Measurements from ENCODE around the gene HNRNPLL.
A peak's percentile ranks its signal among the peaks of the same experiment; 100 is the strongest.

The HNRNPLL gene

GRCh38 chr2:38528008-38528442 lies 74.7 kb downstream of the HNRNPLL start:
- Histone ChIP-seq H3K9ac (ENCODE audit: insufficient read length, low read depth) (no peak overlapping the region), H3K36me3 (ENCODE audit: insufficient read depth, insufficient read length, low read length) (no peaks in the 10 kb centered on the region), H3K4me1 (ENCODE audit: insufficient read depth, insufficient read length) (peaks cover 6% of the 10 kb centered on the region), H3K27me3 (ENCODE audit: insufficient read depth, insufficient read length) (no peaks in the 10 kb centered on the region), H3K4me3 (ENCODE audit: insufficient read length, low read depth) (no peak overlapping the region), H3K9me3 (ENCODE audit: insufficient read depth, low read length) (no peaks in the 10 kb centered on the region)
- peak; percentile 44 for DNase-seq (ENCODE audit: low read depth, low spot score)
- no peak for TF ChIP-seq YY1 (IDR thresholded peaks at IDR 0.05; ENCODE audit: insufficient read depth, insufficient read length)
- TF ChIP-seq SUZ12 (IDR thresholded peaks at IDR 0.05; ENCODE audit: extremely low read depth, insufficient read depth, insufficient read length) = no peak
- TF ChIP-seq ZNF274 (IDR thresholded peaks at IDR 0.05; ENCODE audit: low read depth, low read length) = no peak

- Histone ChIP-seq H3K4me1 (ENCODE audit: insufficient read depth, insufficient read length) (peaks cover 8% of the 10 kb centered on the region), H3K9me3 (ENCODE audit: insufficient read depth, low read length) (no peaks in the 10 kb centered on the region), H3K9ac (ENCODE audit: insufficient read length, low read depth) (no peak overlapping the region), H3K36me3 (ENCODE audit: insufficient read depth, insufficient read length, low read length) (no peaks in the 10 kb centered on the region), H3K4me3 (ENCODE audit: insufficient read length, low read depth) (no peak overlapping the region), H3K27me3 (ENCODE audit: insufficient read depth, insufficient read length) (no peaks in the 10 kb centered on the region)
- TF ChIP-seq YY1 (IDR thresholded peaks at IDR 0.05; ENCODE audit: insufficient read depth, insufficient read length) (no peak), ZNF274 (IDR thresholded peaks at IDR 0.05; ENCODE audit: low read depth, low read length) (no peak), SUZ12 (IDR thresholded peaks at IDR 0.05; ENCODE audit: extremely low read depth, insufficient read depth, insufficient read length) (no peak)
- no peak for DNase-seq (ENCODE audit: low read depth, low spot score)
These were observed 75.3 kb downstream of the HNRNPLL start for GRCh38 chr2:38527338-38528007.

- no peaks in the 10 kb centered on the region for H3K36me3 ChIP-seq (ENCODE audit: insufficient read depth, insufficient read length, low read length)
- no peak for DNase-seq (ENCODE audit: low read depth, low spot score)
- TF ChIP-seq ZNF274 (IDR thresholded peaks at IDR 0.05; ENCODE audit: low read depth, low read length) (no peak), SUZ12 (IDR thresholded peaks at IDR 0.05; ENCODE audit: extremely low read depth, insufficient read depth, insufficient read length) (no peak), YY1 (IDR thresholded peaks at IDR 0.05; ENCODE audit: insufficient read depth, insufficient read length) (no peak)
- no peaks in the 10 kb centered on the region for H3K9me3 ChIP-seq (ENCODE audit: insufficient read depth, low read length)
- no peaks in the 10 kb centered on the region for H3K27me3 ChIP-seq (ENCODE audit: insufficient read depth, insufficient read length)
- H3K9ac ChIP-seq (ENCODE audit: insufficient read length, low read depth) = no peak overlapping the region
- H3K4me3 ChIP-seq (ENCODE audit: insufficient read length, low read depth) = no peak overlapping the region
- H3K4me1 ChIP-seq (ENCODE audit: insufficient read depth, insufficient read length) = peaks cover 8% of the 10 kb centered on the region
These were observed 76.5 kb downstream of the HNRNPLL start for GRCh38 chr2:38526195-38526594.

- Histone ChIP-seq H3K27me3 (ENCODE audit: insufficient read depth, insufficient read length) (no peaks in the 10 kb centered on the region), H3K4me1 (ENCODE audit: insufficient read depth, insufficient read length) (peaks cover 8% of the 10 kb centered on the region), H3K36me3 (ENCODE audit: insufficient read depth, insufficient read length, low read length) (no peaks in the 10 kb centered on the region), H3K4me3 (ENCODE audit: insufficient read length, low read depth) (no peak overlapping the region), H3K9me3 (ENCODE audit: insufficient read depth, low read length) (no peaks in the 10 kb centered on the region), H3K9ac (ENCODE audit: insufficient read length, low read depth) (no peak overlapping the region)
- TF ChIP-seq SUZ12 (IDR thresholded peaks at IDR 0.05; ENCODE audit: extremely low read depth, insufficient read depth, insufficient read length) = no peak
- no peak for TF ChIP-seq ZNF274 (IDR thresholded peaks at IDR 0.05; ENCODE audit: low read depth, low read length)
- no peak for TF ChIP-seq YY1 (IDR thresholded peaks at IDR 0.05; ENCODE audit: insufficient read depth, insufficient read length)
- DNase-seq (ENCODE audit: low read depth, low spot score) = no peak
These were observed 78.1 kb downstream of the HNRNPLL start for GRCh38 chr2:38524580-38524979.

- H3K9ac ChIP-seq (ENCODE audit: insufficient read length, low read depth) = no peak overlapping the region
- DNase-seq (ENCODE audit: low read depth, low spot score) = no peak
- H3K36me3 ChIP-seq (ENCODE audit: insufficient read depth, insufficient read length, low read length) = no peaks in the 10 kb centered on the region
- no peak for TF ChIP-seq YY1 (IDR thresholded peaks at IDR 0.05; ENCODE audit: insufficient read depth, insufficient read length)
- TF ChIP-seq ZNF274 (IDR thresholded peaks at IDR 0.05; ENCODE audit: low read depth, low read length) = no peak
- TF ChIP-seq SUZ12 (IDR thresholded peaks at IDR 0.05; ENCODE audit: extremely low read depth, insufficient read depth, insufficient read length) = no peak
- no peaks in the 10 kb centered on the region for H3K9me3 ChIP-seq (ENCODE audit: insufficient read depth, low read length)
- H3K27me3 ChIP-seq (ENCODE audit: insufficient read depth, insufficient read length) = no peaks in the 10 kb centered on the region
- peaks cover 8% of the 10 kb centered on the region for H3K4me1 ChIP-seq (ENCODE audit: insufficient read depth, insufficient read length)
- H3K4me3 ChIP-seq (ENCODE audit: insufficient read length, low read depth) = no peak overlapping the region
These were observed 78.8 kb downstream of the HNRNPLL start for GRCh38 chr2:38523728-38524437.

- Histone ChIP-seq H3K4me3 (ENCODE audit: insufficient read length, low read depth) (no peak overlapping the region), H3K36me3 (ENCODE audit: insufficient read depth, insufficient read length, low read length) (no peaks in the 10 kb centered on the region), H3K27me3 (ENCODE audit: insufficient read depth, insufficient read length) (no peaks in the 10 kb centered on the region), H3K4me1 (ENCODE audit: insufficient read depth, insufficient read length) (peaks cover 8% of the 10 kb centered on the region), H3K9me3 (ENCODE audit: insufficient read depth, low read length) (no peaks in the 10 kb centered on the region), H3K9ac (ENCODE audit: insufficient read length, low read depth) (no peak overlapping the region)
- DNase-seq (ENCODE audit: low read depth, low spot score) = no peak
- no peak for TF ChIP-seq SUZ12 (IDR thresholded peaks at IDR 0.05; ENCODE audit: extremely low read depth, insufficient read depth, insufficient read length)
These were observed 79.9 kb downstream of the HNRNPLL start for GRCh38 chr2:38522754-38523349.

GRCh38 chr2:38521835-38522234 lies 80.9 kb downstream of the HNRNPLL start:
- Histone ChIP-seq H3K36me3 (ENCODE audit: insufficient read depth, insufficient read length, low read length) (no peaks in the 10 kb centered on the region), H3K4me3 (ENCODE audit: insufficient read length, low read depth) (no peak overlapping the region), H3K9ac (ENCODE audit: insufficient read length, low read depth) (no peak overlapping the region), H3K4me1 (ENCODE audit: insufficient read depth, insufficient read length) (peaks cover 8% of the 10 kb centered on the region), H3K27me3 (ENCODE audit: insufficient read depth, insufficient read length) (no peaks in the 10 kb centered on the region), H3K9me3 (ENCODE audit: insufficient read depth, low read length) (no peaks in the 10 kb centered on the region)
- no peak for TF ChIP-seq ZNF274 (IDR thresholded peaks at IDR 0.05; ENCODE audit: low read depth, low read length)
- no peak for TF ChIP-seq SUZ12 (IDR thresholded peaks at IDR 0.05; ENCODE audit: extremely low read depth, insufficient read depth, insufficient read length)
- no peak for TF ChIP-seq YY1 (IDR thresholded peaks at IDR 0.05; ENCODE audit: insufficient read depth, insufficient read length)
- DNase-seq (ENCODE audit: low read depth, low spot score) = no peak
